Posterior cingulate gyrus (tissue), 11 donors: ENCODE data around the gene CHI3L1.

Source experiments
- DNase-seq, 10 donors: peaks; one replicate each; pipeline versions ENCODE4 v3.0.0 to v3.0.0-alpha.2; 2020 to 2021; ENCODE audit warnings: mixed read lengths in 3 of 10
- intact Hi-C: fragments of 100-400 bp; cut with DNase I; formaldehyde crosslinking; loops from one replicate; pipeline ENCODE4 v1.15.1; 2023

The CHI3L1 gene

DNA sequence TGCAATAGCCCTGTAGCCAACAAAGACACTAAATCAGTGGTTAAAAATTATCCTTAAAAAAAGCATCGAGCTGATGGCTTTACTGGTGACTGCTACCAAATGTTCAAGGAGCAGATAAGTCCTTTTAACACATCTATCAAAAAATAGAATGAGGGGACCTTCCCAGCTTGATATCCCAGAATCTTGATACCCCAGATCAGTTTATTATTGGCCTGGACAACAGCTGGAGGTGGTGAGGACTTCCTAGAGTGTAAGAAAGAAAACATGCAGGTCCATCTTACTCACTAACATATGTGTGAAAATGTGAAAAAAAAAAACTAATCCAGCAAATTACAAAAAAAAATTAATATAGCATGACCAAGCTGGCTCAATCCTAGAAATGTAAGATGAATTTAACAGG, 21.7 kb upstream of the CHI3L1 start:
- peak in 1 of 10 donors; percentile 1 for DNase-seq
- intact Hi-C loops, result no loop called here

DNA sequence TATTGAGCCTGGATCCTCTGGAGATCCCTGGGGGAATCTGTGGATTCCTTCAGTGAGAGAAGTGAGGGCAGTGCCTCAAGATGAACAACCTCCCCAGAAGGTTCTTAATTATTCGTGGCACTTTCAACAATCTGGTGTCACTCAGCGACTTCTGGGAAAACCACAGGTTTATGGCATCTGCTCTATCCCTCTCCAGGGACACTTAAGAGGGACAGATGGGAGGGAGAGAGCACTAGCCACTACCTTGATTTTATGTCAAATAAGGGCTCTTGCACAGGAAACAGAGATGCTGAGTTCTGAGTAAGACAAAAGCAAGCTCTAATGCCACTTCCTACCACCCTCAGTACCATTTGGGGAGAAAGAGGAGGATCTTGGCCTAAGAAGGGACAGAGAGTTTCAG, 21.2 kb upstream of the CHI3L1 start:
- intact Hi-C loops, result no loop called here
- no peak for DNase-seq

DNA sequence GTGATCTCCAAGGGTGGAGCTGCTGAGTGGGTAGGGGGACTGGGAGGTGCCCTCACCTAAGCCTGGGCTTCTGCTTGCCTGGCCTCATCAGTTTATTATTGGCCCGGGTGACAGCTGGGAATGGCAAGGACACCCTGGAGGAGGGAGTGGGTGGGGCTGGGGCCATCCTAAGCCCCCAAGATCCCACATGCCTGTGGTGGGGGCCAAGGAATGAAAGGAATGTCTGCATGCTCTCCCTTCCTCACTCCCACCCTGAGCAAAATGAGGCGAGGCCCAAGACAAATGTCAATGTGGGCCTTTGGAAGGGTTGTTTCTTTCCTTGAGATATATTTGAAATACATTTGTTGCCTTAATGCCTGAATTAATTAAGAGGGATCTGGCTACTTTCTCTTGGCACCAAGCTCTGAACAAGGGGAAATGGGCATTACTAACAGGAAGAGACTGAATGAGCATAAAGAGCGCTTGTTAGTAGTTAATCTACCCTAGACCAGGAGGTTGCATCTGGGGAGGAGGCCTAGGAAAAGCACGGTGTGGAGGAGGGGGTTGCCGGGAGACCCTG, 19.7 kb upstream of the CHI3L1 start:
- DNase-seq, result peak in 1 of 10 donors; percentile 29
- intact Hi-C loops, result no loop called here

DNA sequence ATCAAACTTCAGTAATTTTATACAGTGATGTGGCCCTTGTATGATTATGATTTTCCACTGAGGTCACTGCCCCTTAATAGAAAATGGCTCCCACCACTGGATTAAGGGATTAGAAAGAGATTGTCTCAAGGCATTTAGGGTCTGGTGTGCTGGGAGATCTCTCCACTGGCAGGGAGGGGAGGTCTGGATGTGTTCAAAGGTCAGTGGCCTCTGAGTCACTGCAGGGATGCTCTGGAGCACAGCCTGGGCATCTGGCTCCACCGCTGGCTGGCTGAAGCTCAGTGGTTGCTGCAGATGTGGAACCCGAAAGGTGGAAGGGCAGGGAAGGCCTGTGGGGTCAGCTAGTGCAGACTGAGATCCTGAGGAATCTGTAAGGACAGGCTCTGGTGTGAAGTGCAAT, 18.3 kb upstream of the CHI3L1 start:
- peak in 2 of 10 donors; percentile 14 to 25 for DNase-seq
- intact Hi-C loops, result no loop called here

DNA sequence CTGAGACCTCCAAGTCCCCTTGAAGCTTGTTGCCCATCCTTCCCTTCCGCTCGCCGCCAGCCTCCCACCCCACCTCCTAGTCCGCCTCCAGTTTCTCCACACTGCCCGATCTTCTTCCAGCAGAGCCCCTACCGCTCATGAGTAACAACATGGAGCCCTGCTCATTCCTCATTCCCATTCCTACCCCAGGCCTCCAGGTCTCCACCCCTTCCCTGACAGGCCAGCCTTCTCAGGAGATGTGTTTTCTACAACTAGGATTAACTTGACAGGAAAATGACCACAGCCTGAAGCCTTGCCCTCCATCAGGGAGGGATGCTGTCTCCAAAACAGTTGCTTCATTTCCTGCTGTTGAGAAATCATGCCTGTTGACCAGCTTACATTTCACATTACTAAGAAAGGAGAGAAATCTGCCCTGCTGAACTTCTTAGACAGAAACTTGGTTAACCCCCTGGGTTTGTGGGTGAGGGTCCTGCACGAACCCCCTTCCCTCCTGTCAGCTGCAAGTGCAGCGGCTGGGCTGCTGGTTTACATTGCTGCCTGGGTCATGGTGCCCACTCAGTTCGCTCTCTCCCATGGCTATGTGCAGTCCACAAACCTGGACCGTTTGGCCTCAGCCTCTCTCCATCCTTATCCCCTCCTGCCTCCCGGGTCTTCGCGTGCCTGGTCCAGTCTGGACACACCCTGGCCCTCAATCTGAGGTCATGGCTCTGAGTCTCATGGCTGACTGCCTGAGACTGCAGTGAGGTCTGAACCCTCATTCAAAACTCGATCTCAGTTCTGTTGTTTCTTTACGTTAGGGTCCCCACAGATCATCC, 16.1 kb upstream of the CHI3L1 start:
- intact Hi-C loops, result no loop called here
- peak in 2 of 10 donors; percentile 71 to 78 for DNase-seq

DNA sequence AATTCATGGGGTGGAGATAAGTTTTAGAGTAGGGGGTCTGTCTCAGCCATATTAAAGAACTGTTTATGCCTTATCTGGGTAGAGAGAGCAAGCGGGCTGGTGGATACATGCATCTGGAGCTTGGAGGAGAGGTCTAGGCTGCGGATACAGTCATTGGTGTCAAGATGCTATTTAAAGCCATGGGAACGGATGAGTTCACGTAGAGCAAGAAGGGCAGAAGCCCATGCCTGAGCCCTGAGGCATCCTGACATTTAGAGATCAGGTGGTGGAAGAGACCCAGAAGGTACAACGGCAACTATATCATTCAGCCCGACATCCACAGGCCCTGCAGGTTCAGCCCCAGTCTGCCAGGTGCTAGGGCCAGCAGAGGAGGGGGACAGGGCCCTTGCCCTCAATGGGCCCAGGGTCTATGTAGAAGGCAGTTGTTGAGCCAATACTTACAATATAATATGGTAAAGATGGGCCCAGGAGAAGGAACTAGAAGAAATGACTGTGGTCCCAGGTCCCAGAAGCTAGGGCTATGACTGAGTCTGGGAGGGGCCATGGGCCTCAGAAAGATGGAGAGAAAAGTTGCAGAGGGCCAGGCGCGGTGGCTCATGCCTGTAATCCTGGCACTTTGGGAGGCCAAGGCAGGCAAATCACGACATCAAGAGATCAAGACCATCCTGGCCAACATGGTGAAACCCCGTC, 15.2 kb upstream of the CHI3L1 start:
- DNase-seq, result peak in 2 of 10 donors; percentile 38 to 70
- intact Hi-C loops, result no loop called here

DNA sequence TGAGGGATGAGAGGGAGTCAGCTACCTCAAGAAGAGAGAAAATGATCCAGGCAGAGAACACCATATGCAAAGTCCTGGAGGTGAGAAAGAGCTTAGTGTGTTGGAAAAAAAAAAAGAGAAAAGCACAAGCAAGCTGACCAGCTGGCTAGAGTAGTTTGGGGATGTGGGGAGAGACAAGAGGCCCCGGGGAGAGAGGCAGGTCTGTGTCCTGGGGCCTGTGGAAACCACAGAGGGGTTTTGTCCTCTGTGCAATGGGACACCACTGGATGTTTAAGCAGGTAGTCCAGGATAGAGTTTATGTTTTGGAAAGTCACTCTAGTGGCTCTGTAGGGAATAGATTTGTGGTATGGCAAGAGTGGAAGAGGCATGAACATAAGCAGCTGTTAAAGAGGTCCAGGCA, 14.4 kb upstream of the CHI3L1 start:
- peak in 1 of 10 donors; percentile 46 for DNase-seq
- intact Hi-C loops, result no loop called here

DNA sequence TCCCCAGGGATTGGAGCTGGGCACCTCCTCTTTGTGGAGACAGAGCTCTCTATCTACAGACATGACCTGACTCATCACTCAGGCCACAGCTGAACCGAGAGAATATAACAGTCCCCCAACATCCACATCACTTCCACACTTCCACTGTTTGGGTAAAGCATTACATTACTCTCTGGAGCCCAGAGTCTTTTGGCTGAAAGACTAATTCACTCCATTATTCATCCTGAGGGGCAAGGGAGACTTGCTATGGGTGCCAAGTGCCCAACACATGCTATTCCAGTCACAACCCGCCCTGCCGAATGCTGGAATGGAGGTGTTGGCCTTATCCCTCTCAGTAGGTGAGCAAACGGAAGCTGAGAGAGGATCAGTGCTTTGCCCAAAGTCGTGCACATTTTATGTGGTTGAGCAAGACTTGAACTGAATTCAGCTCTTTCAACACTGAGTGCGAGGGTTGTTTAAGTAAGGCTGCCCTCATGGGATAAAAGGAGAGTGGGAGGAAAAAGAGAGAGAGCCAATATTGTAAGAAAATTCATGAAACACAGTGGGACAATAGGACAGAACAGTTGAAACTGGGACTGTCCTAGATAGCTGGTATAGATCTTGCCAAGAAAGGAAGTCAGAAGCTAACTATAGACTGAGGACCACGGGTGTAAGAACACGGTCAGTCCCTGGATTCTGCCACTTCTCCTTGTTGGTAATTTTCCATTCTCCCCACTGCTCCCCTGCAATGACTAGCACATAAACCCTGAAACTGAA, 13.5 kb upstream of the CHI3L1 start:
- peak in 2 of 10 donors; percentile 69 to 80 for DNase-seq
- intact Hi-C loops, result no loop called here

DNA sequence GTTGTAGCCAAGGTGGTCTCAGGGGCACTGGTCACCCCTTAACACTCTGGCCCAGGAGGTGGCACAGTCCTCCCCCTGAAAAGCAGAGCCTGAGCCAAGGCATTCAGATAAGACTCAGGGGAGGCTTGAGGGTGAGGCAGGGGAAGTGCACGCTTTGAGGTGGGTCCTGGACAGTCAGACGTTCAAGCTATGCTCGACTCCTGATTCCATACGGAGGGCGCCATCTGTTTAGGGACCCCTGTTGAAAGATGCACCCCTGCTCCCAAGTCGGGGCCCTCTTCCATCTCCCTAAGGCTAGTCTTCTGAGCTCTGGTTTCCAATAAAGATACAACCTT, 12.9 kb upstream of the CHI3L1 start:
- intact Hi-C loops, result no loop called here
- DNase-seq, result peak in 1 of 10 donors; percentile 63

DNA sequence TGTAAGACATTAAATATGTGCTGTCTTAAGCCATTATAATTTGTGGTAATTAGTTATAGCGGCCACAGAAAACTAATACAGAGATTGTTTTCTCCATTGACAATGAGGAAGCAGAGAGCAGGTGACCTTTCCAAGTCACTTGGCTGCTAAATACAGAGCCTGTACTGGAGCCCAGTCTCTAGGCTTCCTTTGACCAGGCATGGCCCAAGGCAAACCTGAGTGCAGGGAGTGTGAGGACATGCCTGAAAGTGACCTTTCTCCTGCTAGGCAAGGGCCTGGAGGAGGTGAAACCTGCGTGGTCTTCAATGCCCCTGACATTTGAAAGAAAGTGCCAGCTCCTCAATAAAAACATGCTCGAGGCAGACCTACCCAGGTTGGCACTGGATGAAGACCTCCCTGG, 12.5 kb upstream of the CHI3L1 start:
- DNase-seq, result peak in 1 of 10 donors; percentile 28
- intact Hi-C loops, result no loop called here

DNA sequence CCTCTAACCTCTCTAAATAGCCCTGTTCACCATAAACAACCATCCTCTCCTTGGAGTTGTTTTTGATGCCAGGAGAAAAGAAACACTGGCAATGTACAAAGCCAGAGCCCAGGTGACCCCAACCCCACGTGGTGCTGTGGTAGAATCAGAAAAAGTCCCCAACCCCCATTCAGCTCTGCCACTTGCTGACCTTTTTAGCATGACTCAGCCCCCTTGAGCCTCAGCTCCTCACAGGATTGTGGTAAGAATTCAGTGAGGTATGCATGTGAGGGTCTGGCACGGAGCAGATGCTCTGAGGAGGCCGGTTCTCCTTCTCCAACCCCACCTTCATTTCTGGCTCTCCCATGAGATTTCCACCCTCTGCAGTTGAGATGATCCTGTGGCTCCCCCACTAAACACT, 11.1 kb upstream of the CHI3L1 start:
- intact Hi-C loops, result no loop called here
- peak in 1 of 10 donors; percentile 45 for DNase-seq

DNA sequence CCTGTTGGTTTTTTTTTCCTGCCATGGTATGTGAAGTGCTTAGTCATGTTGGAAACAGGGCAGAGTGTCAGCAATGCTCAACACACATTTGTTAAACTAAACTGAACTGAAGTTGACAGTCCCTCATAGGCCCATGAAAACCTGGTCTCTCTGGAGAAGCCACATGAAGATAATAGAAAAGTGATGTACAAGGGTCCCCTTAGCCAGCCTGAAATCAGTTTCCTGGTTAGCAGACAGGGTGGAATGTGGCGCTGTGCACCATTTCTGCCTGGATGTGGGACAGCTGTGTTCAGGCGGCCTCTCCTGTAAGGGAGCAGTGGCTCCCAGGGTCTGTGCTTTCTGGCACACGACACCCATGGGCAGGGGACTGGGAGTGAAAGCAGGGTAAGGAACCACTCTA, 9.9 kb upstream of the CHI3L1 start:
- intact Hi-C loops, result no loop called here
- DNase-seq, result peak in 1 of 10 donors; percentile 38

DNA sequence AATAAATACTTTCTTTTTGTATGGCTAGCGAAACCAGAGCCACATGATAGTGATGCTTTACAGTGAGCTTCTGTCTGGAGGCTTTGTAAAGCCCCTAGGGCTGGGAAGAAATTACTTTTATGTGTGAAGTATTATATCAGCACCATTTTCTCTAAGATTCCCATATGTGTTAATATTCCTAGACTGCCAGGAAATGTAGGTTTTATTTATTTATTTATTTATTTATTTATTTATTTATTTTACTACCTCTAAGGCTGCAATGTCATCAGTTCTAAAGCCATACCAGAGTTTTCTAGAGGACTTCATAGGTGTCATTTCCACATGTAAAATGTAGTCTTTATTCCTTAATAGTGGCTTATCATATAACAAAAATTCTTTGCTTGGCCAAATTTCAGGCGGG, 4.4 kb upstream of the CHI3L1 start:
- intact Hi-C loops, result no loop called here
- DNase-seq, result no peak

DNA sequence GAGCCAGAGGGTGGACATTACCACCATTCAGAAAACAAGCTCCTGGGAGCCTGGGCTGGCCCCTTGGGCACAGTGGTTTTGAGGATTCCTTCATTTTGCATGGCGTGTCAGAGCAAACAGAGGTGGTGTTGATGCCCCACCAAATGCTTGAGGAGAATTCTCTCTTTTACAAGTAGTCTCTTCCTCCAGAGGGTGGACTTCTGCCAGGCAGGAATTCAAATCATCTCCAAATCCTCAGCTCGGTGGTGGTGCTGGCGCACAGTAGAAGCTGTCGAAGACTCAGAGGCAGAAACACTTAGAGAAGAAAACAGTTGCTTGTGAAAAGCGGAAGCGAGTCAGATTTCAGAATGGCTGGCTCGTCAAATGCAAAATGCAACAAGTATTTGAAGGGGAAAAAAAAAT, 3.4 kb upstream of the CHI3L1 start:
- intact Hi-C loops, result no loop called here
- DNase-seq, result peak in 5 of 10 donors; percentile 44 to 94 (median 86)

DNA sequence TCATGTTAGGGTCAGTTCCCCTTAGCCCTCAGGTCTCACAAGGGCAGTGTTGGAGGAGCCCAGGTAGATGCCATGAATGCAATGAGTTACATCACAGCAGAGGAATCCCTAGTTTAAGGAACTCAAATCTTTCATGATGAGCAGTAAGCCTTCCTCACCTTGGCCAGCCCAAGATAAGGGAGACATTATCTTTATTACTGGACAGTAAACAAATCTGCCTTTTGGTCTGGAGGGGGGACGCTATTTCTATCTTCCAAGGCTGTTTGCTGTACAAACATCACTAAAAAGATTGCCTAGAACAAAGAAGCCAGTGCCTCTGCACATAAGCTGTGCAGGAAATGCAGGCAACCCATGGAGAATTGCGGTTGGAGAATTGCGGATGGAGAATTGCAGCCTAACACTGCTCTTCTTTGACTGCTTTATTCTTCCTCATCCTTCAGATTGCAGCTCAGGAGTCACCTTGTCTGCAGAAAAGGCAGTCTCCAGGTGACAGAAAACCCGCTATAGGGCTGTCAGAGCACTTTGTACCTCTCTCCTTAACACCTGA, 2.3 kb upstream of the CHI3L1 start:
- intact Hi-C loops, result no loop called here
- DNase-seq, result peak in 1 of 10 donors; percentile 2

DNA sequence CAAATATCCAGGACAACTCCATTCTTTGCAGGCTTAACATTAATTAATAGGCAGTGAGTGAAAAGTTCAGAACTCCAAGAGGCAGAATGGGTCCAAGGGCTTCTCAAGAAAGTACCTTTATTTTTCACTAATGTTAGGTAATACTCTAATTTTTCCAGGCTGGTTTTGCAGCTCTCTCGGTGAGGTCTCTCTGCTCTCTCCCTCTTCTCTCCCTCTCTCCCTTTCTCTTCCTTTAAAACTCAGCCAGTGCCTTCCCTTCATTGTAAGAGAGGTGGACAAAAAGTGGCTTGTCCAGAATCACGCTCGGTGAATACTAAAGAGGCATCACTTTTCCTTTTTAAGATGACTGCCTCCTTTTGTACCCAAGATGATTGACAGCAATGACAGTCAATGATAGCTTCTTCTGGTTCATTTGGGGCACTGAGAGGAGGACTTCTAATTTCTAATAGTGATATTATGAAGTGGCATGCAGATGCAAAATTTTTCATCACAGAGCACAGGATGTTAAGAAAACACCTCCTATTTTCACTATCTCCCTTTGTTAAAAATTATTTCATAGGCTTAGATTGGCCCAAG, 1.3 kb upstream of the CHI3L1 start:
- peak in 1 of 10 donors; percentile 25 for DNase-seq
- intact Hi-C loops, result no loop called here

DNA sequence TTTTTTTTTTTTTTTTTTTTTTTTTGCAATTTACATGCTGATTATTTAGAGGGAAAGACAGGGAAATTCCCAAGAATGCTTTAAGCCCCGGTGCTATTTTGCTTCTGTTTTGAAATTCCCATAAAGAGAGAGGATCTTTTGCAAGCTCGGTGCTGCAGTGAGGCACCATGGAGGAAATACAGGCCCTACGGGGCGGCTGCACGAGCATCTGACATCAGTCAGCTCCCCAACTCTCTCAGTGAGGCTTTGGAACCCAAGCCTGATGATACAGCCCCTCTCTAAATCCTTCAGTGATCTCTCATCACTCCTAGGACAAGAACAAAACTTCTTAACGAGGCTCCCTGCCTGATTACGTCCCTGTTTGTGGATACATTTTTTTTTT, 791 bp upstream of the CHI3L1 start:
- peak in 2 of 10 donors; percentile 54 to 71 for DNase-seq
- intact Hi-C loops, result no loop called here

DNA sequence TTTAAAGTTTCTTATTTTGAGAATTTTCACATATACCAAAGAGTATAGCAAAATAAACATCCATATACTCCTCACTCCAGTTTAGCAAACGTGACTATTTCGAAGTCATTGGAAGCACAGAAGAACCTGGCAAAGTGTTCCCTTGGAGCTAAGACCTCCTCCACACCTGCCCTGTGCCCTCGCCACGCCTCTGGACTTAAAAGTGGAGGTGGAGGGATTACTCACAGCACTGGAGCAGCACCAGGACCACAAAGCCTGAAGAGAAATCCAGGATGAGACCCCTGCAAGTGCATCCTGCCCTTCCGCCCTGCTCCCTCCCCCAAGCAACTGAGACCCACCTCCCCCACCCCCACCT, 436 bp downstream of the CHI3L1 start:
- intact Hi-C loops, result no loop called here
- peak in 3 of 10 donors; percentile 1 to 40 (median 35) for DNase-seq

DNA sequence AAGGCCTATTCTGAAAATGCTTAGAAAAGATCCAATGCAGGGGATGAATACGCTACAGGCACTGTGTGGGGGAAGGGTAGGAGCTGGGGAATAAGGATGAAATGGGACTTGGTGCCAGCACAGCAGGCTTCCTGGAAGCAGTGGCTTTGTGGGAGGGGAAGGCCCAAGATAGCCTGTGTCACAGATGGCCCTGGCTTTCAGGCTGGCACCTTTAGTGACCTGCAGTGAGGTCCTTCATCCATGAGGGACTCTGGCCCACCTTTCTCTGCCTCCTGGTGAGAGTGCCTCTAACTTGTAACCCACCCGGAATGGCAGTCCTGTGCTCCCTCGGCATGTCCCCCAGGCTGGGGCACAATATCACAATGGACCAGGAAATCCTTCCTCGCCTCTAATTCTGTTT, 919 bp downstream of the CHI3L1 start:
- intact Hi-C loops, result no loop called here
- peak in 3 of 10 donors; percentile 7 to 45 (median 30) for DNase-seq

DNA sequence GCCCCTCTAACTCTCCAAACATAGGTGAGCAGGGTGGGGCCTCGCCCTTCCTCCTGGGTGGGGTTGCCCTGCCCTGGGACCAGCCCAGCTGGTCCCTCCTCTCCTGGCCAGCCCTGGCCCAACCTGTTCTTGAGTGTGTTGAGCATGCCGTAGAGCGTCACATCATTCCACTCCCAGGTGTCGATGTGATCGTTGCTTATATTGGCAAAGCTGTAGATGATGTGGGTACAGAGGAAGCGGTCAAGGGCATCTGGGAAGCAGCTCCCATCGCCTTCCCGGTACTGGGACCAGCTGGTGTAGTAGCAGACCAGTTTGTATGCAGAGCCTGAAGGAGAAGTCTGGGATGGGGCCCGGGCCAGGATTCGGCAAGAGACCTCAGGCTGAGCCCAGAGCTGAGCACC, 1.4 kb downstream of the CHI3L1 start:
- intact Hi-C loops, result no loop called here
- peak in 3 of 10 donors; percentile 8 to 79 (median 72) for DNase-seq
